GM19438 (cell line): Measurements from ENCODE around the gene EIF2S2.

Source experiments
- ATAC-seq: cut with Tn5 transposase; IDR thresholded peaks from one replicate; pipeline ENCODE4 v1.9.1; 2021; ENCODE audit warnings: low read depth; ENCODE audit not compliant: unreplicated experiment

The EIF2S2 gene

GRCh38 chr20:34090645-34091044 lies 21.4 kb downstream of the EIF2S2 start:
- no peak for ATAC-seq

GRCh38 chr20:34089655-34090345 lies 22.2 kb downstream of the EIF2S2 start:
- no peak for ATAC-seq

DNA sequence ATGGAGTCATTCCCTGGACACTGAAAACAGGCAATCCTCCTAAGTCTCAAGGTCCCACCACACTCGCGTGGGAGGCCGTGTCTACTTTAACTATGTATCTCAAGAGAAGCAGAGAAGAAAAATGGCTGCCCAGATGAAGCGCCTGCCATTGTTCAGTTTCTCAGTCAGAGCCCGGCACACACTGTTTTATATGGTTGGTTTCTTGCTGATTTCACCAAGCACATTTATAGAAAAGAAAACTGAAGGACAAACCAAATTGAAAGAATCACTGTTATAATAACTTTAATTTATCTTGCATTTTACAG lies 22.9 kb downstream of the EIF2S2 start:
- no peak for ATAC-seq

DNA sequence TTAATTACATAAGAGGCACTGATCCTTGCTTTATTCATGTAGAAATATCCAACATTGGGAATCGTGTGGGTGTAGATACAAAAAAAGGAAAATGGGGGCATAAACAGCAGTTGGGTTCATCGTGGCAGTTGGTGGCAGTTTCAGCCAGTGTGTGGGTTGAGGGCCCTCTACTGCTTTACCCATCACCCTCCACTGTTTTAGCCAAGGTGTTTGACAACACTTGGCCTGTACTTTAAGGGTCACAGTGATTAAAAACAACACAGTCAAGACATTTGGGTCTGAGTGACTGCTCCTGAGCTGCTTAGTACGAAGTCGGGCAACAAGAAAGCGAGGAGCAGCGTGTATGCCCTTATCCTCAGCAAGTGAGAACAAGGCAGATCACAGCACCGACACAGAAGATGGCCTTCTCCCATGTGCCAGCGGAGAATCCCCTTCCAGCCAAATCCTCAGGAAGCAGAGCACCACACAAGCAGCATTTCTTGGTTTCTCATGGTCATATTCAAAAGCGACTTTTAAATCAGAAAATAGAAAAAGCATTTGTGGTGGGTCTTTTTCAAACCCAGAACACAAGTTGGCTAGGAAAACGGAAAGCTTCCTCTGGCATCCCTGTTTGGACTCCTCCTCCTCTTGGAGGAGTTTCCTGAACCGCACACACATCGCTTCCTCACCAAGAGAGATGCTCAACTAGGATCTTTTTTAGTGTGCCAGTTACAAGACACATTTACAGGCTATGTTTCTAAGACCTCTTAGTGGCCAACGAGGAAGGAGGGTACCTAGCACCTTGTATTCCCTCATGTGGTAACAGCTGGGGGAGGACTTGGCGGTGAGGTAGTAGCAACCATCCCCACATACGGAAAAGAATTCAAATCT lies 23.5 kb downstream of the EIF2S2 start:
- ATAC-seq: no peak

- ATAC-seq: no peak
Observed at GRCh38 chr20:34085544-34086040, 26.5 kb downstream of the EIF2S2 start.

DNA sequence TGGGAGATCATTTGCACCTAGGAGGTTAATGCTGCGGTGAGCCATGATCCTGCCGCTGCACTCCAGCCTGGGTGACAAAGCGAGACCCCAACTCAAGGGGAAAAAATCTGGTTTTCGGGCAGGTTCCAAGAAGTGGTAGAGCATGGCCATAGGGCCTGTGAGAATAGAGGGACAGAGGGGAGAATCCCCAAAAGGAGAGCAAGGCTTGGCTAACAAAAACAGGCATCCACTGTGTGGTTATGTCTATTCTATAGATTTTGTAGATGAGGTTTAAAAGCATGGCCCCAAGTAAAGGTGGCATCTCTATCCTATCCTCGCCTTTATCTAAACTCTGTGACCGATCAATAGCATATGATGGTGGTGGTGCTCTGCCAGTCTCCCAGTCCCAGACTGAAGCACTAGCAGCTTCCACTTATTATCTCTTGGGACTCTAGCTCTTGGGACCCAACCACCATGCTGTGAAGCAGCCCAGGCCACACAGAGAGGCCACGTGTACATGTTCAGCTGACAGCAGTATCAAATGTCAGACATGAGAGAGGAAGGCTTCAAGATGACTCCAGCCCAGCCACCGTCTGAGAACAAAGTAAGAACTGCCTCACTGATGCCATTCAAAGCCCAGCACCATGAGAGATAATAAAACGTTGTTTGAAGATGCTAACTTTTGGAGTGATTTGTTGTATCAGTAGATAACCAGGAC lies 27.7 kb downstream of the EIF2S2 start:
- ATAC-seq: no peak

DNA sequence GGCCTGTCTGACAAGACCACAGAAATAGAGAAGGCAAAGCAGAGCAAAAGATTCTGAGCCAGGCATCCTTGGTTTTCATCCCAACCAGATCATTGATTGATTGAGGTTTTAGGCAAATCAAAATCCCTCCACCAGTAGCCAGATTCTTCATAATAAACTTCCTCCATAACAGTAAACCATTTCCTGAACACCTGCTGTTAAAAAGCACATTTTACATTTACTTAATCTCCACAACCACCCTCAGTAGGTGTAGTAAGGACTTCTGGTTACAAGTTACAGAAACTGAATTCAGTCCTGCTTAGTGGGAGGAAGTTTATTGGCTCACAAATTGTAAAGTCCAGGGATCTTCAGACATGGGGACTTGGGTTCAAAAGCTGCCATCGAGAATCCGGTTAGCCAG lies 28.3 kb downstream of the EIF2S2 start:
- ATAC-seq: no peak

- ATAC-seq: no peak
Observed at GRCh38 chr20:34083137-34083536, 28.9 kb downstream of the EIF2S2 start.

DNA sequence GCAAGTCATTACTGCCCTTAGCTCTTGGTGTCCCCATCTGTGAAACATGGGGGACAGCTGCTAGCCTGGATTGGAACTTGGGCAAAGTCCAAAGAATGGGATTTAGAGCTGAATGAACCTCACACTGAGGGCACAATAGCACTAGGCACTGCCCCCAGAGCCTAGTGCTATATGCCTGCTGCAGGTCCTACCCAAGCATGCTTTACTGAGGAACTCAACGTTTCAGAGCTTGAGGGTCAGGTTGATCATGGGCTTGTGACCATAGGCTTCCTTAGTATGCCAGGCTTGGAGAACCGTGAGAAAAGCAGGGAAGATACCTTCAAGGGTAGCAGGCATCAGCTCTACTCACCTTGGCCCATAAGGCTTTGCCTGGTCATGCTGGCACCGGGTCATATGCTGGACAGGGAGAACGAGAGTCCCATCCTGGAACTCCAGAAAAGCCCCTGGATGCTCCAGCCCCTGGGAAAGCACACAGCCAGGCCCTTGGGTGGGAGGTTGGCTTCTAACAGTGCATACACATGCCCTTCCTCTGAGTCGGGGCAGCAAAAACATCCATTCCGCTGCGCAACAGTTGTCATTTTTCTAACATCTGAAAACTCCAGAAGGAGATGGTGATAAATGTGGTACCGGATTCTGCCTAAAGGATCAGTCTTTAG lies 29.7 kb downstream of the EIF2S2 start:
- ATAC-seq: no peak

DNA sequence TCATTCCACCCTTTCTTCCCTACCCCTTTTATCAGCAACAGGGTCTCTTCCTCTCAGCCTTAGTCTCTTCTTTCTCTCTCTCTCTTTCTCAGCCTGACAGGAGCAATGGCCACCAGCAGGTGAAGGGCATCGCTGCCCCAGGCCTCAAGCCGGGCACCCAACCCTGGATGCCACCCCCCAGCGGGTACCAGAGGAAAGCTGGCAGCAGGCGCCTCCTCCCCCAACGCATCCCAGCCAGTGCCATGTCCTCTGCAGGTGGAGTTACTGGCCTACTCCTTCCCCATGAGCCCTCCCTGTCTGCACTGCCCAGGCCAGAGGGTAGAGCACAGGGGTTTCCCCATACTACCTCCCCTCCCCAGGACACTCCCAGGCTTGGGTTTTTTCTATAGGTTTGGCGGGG lies 32.2 kb downstream of the EIF2S2 start:
- ATAC-seq: no peak

DNA sequence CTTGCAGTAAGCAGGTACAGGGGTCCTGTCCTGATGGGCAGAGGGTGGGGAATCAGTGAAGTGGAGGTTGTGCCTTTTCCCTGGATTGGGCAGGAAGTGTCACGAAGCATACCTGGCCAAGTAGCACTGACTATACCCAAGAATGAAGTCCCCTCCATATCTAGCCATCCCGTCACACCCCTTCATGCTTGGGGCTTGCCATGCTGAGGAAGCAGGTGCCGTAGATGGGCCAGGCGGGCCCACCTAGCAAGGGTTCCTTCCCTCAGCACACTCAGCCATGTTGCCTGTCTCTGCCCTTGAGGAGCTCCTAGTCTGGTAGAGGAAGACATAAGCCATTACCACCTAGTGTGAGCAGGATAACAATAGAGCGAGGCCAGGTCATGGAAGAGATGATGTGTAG lies 33.5 kb downstream of the EIF2S2 start:
- ATAC-seq: no peak

GRCh38 chr20:34076952-34077351 lies 35.1 kb downstream of the EIF2S2 start:
- ATAC-seq: no peak

GRCh38 chr20:34075647-34076046 lies 36.4 kb downstream of the EIF2S2 start:
- no peak for ATAC-seq

DNA sequence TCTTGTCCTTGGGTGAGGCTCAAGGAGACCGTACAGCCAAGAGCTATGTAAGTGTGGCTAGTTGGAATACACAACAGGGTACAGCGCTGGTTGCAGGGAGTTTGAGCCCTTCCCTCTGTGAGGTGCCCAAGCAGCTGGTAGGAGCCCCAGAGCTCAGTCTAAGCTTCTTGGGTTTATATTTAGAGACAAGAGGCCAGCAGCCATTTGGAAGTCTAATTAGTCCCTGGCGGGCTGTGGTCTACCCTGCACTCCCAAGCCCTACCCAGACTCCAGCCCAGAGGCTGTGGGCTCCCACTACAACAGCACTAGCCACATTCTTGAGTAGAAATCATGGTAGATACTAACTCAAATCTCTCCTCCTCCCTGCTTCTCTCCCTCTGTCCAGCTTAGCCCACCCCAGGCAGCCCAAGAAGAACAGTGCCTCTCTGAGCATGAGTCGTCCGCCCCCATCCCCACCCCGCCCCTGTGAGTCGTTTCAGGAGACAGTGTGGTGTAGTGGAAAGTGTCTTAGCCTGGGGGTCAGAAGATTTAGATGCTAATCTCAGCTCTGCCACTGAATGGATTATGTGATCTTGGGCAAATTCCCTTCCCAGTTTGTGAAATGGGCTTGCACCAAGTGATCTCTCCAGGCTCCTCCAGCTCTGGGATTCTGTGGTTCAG lies 37.8 kb downstream of the EIF2S2 start:
- ATAC-seq: no peak

DNA sequence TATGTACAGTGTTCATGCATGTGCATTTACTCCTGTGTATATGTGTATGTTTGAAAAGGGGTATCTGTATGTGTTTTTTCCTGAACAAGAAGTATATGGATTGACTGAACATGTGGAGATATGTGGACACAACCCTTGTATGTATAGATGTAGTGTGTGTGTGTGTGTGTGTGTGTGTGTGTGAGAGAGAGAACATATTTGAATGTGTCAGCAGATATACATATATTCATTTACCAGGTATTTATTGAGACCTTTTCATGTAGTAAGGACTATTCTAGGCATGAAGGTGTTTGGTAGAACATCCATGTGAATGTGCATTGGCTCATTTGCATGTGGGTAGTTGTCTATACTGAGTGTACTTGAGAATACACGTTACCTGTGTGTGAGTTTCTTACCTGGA lies 39.3 kb downstream of the EIF2S2 start:
- no peak for ATAC-seq

DNA sequence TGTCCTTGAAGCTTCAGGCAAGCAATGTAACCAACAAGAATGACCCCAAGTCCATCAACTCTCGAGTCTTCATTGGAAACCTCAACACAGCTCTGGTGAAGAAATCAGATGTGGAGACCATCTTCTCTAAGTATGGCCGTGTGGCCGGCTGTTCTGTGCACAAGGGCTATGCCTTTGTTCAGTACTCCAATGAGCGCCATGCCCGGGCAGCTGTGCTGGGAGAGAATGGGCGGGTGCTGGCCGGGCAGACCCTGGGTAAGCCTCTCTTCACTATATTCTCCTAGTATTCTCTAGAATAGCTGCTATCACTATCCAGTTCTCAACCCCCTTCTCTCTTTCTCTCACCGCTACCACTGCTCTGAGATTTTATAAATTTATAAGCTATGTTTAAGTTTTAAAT lies 40.0 kb downstream of the EIF2S2 start:
- ATAC-seq: no peak

DNA sequence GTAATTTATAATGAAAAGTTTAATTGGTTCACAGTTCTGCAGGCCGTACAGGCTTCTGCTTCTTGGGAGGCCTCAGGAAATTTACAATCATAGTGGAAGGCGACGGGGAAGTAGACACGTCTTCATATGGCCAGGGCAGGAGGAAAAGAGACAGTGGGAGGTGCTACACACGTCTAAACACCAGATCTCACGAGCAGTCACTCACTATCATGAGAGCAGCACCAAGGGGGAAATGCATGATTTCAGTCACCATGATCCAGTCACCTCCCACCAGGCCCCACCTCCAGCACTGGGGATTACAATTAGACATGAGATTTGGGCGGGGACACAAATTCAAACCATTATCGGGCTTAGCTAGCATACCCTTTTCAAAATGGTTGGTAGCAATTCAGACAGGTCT lies 41.2 kb downstream of the EIF2S2 start:
- ATAC-seq: no peak

- ATAC-seq: no peak
Observed at GRCh38 chr20:34070079-34070439, 42.0 kb downstream of the EIF2S2 start.

GRCh38 chr20:34069341-34070078 lies 42.5 kb downstream of the EIF2S2 start:
- no peak for ATAC-seq

GRCh38 chr20:34068001-34068400 lies 44.0 kb downstream of the EIF2S2 start:
- ATAC-seq: no peak
